Heart right ventricle (tissue), 16 donors: ENCODE data around the gene ANKFN1. TPM values are rescaled to one million over a fixed set of nuclear protein-coding genes. Genes with fewer than 3 reads are reported as not detected.

ENCODE experiments used
- ATAC-seq, 8 donors: fragments of 200-7000 bp; cut with Tn5 transposase; one replicate each; pipeline ENCODE4 v1.9.1; 2020; ENCODE audit warnings: mild to moderate bottlenecking in 8 of 8, moderate library complexity in 8 of 8, moderate number of reproducible peaks in 1 of 8
- DNase-seq, 2 donors: peaks; one replicate each; pipeline ENCODE4 v3.0.0-alpha.2; 2020
- H3K27ac ChIP-seq, 10 donors: fragments of 200-600 bp; sonication (generic) in 2 of 10; one replicate each; pipeline versions ENCODE4 v1.5.0 to v1.8.0; 2020 to 2022; ENCODE audit warnings: mild to moderate bottlenecking in 3 of 10
- H3K27me3 ChIP-seq, 7 donors: fragments of 200-600 bp; one replicate each; pipeline ENCODE4 v1.8.0; 2021 to 2022; ENCODE audit warnings: mild to moderate bottlenecking in 2 of 7
- H3K36me3 ChIP-seq, 9 donors: fragments of 200-600 bp; sonication (generic) in 1 of 9; one replicate each; pipeline versions ENCODE4 v1.5.0 to v1.8.0; 2020 to 2022; ENCODE audit warnings: mild to moderate bottlenecking in 2 of 9
- H3K4me1 ChIP-seq, 9 donors: fragments of 200-600 bp; sonication (generic) in 1 of 9; one replicate each; pipeline versions ENCODE4 v1.5.0 to v1.8.0; 2020 to 2022; ENCODE audit warnings: mild to moderate bottlenecking in 4 of 9
- H3K4me3 ChIP-seq, 10 donors: fragments of 200-600 bp; sonication (generic) in 2 of 10; one replicate each; pipeline versions ENCODE4 v1.5.0 to v1.8.0; 2020 to 2022; ENCODE audit warnings: mild to moderate bottlenecking in 7 of 10, moderate library complexity in 2 of 10
- H3K9me3 ChIP-seq, 11 donors: fragments of 200-600 bp in 10 of 11; sonication (generic) in 2 of 11; one replicate each; pipeline versions ENCODE4 v1.5.0 to v1.8.0; 2013 to 2022; ENCODE audit warnings: mild to moderate bottlenecking in 2 of 11, control low read depth in 1 of 11, moderate library complexity in 1 of 11
- CTCF ChIP-seq, 9 donors: fragments of 200-600 bp; sonication (generic) in 2 of 9; IDR thresholded peaks; one replicate each; pipeline versions ENCODE4 v1.5.0 to v1.8.0; 2021 to 2022; ENCODE audit warnings: antibody characterized with exemption in 9 of 9, mild to moderate bottlenecking in 5 of 9, moderate library complexity in 1 of 9
- WGBS, 2 donors: extraction: QIAGEN DNeasy Blood & Tissue Kit; methylation state at CpG; one replicate each; pipeline ENCODE4 v1.1.7; 2013; ENCODE audit warnings: inconsistent platforms in 1 of 2; 5-methylcytosine and 5-hydroxymethylcytosine counted together
- intact Hi-C, 10 donors: fragments of 100-400 bp; cut with DNase I; formaldehyde crosslinking; loops; one replicate each; pipeline versions ENCODE4 v1.11.1 to v1.14.2; 2022
- long read RNA-seq, 3 donors: library from polyadenylated mRNA; unstranded; transcript quantifications; one replicate each; pipeline ENCODE4 v2.0.0, GENCODE V29; 2020 to 2021
- polyA plus RNA-seq, 2 donors: library from polyadenylated mRNA; stranded (reverse); fragments of 200-250 nt; gene quantifications; one replicate each; pipeline ENCODE4 v1.2.3, GENCODE V29; 2013
- total RNA-seq, 10 donors: library from RNA; stranded (reverse); fragmentation: NEBNext Ultra II Directional in 3 of 10; extraction: Animal tissue kit (Norgen Biotek cat#: 25700) in 3 of 10; gene quantifications; one replicate each; pipeline versions ENCODE4 v1.2.1 to v1.2.4, GENCODE V29; 2021 to 2023
- donor health status: Arrhythmogenic right ventricular cardiomyopathy.
- donor health status: ischemic (EF 13 %, LVEDD 7.1; RV severe dilation, severe dysfunction).
- donor health status: healthy with polysubstance abuse.
- donor health status: DM: no; HTN: yes; CAD: no.
- donor health status: DM: no; HTN: no; CAD: no.
- donor health status: ischemic (EF 25% LVEDD 6.9; RV normal size, moderate dysfunction).
- donor health status: ischemic (EF 25% LVEDD 5.7; RV mildly dilated, moderate dysfunction).
- donor health status: healthy.
- donor health status: DM: yes; HTN: yes; CAD: no.
- donor health status: Ischemic cardiomyopathy.
- donor health status: ischemic (EF 35%, LVEDD 5.7; RV mildly dilated, moderate dysfunction).
- donor health status: nonischemic (EF 11% LVEDD 7.7; RV severe dilation, severe dysfunction).
- donor health status: DM: yes; HTN: yes; CAD: no.
- donor health status: PGD.
- donor health status: ischemic (EF 29% LVEDD 5.4; RV normal size, mild dysfunction).
- donor health status: nonischemic (EF 23%, LVEDD 6.1; RV moderate dilation, normal function).

Gene ANKFN1
- total RNA-seq, result under 1 TPM in 1 of 10 donors, not detected in 9; 0.38 TPM
- under 1 TPM in 1 of 2 donors, not detected in 1; 0.01 TPM for polyA plus RNA-seq
- long read RNA-seq, donor 1, result 0 reads
- long read RNA-seq, donor 2, result 0 reads
- long read RNA-seq, donor 3, result 0 reads

- H3K27ac ChIP-seq, result no peak within 1 kb of the TSS
- no peak within 1 kb of the TSS for H3K4me3 ChIP-seq
- intact Hi-C loops, result no loop called here
- ATAC-seq (no peak), DNase-seq (no peak)
- H3K9me3 ChIP-seq, result no peaks in the 10 kb centered on the region
- H3K4me1 ChIP-seq, result peaks cover 0 to 11% (median 0%) of the 10 kb centered on the region in 9 donors
- WGBS, 2 donors, result 64 to 67% methylated on average over 11 of the region's 11 CpGs
- no peaks in the 10 kb centered on the region for H3K36me3 ChIP-seq
- peaks cover 0 to 9% (median 0%) of the 10 kb centered on the region in 7 donors for H3K27me3 ChIP-seq
- TF ChIP-seq CTCF (IDR thresholded peaks at IDR 0.05), result no peak
These were observed at the start of gene ANKFN1 for GRCh38 chr17:56152874-56153602. ANKFN1 (plus strand) TSS chr17:56153475; CDS start chr17:56212668, 59,193 bp downstream.

GRCh38 chr17:56108811-56109284 lies 44.4 kb upstream of the ANKFN1 start:
- 74 to 89% methylated on average over 2 of the region's 2 CpGs for WGBS, 2 donors
- Histone ChIP-seq H3K27me3 (peaks cover 0 to 11% (median 0%) of the 10 kb centered on the region in 7 donors), H3K4me3 (no peak overlapping the region), H3K9me3 (no peaks in the 10 kb centered on the region), H3K27ac (no peak overlapping the region), H3K36me3 (no peaks in the 10 kb centered on the region), H3K4me1 (no peaks in the 10 kb centered on the region)
- ATAC-seq (no peak), DNase-seq (no peak)
- intact Hi-C loops, result no loop called here
- no peak for TF ChIP-seq CTCF (IDR thresholded peaks at IDR 0.05)

- H3K36me3 ChIP-seq, result no peaks in the 10 kb centered on the region
- H3K4me1 ChIP-seq, result no peaks in the 10 kb centered on the region
- H3K4me3 ChIP-seq, result no peak overlapping the region
- no peak overlapping the region for H3K27ac ChIP-seq
- TF ChIP-seq CTCF (IDR thresholded peaks at IDR 0.05), result no peak
- DNase-seq, result no peak
- peaks cover 0 to 11% (median 0%) of the 10 kb centered on the region in 7 donors for H3K27me3 ChIP-seq
- intact Hi-C loops, result no loop called here
- no peak for ATAC-seq
- WGBS, 2 donors, result 81 to 83% methylated on average over 3 of the region's 3 CpGs
- H3K9me3 ChIP-seq, result no peaks in the 10 kb centered on the region
These were observed 43.4 kb upstream of the ANKFN1 start for GRCh38 chr17:56109836-56110235.

- no peak for DNase-seq
- ATAC-seq, result no peak
- 81 to 88% methylated on average over 4 of the region's 4 CpGs for WGBS, 2 donors
- H3K4me1 ChIP-seq, result no peaks in the 10 kb centered on the region
- no peak overlapping the region for H3K4me3 ChIP-seq
- no peaks in the 10 kb centered on the region for H3K9me3 ChIP-seq
- TF ChIP-seq CTCF (IDR thresholded peaks at IDR 0.05), result no peak
- no peak overlapping the region for H3K27ac ChIP-seq
- H3K27me3 ChIP-seq, result peaks cover 0 to 11% (median 0%) of the 10 kb centered on the region in 7 donors
- intact Hi-C loops, result no loop called here
- H3K36me3 ChIP-seq, result no peaks in the 10 kb centered on the region
These were observed 42.7 kb upstream of the ANKFN1 start for GRCh38 chr17:56110463-56111135.
